GM21390 (cell line): ENCODE measurements around the gene EMP1.

Experiments
- ATAC-seq: cut with Tn5 transposase; IDR thresholded peaks from one replicate; pipeline ENCODE4 v1.9.1; 2021; ENCODE audit not compliant: unreplicated experiment

The EMP1 gene

DNA sequence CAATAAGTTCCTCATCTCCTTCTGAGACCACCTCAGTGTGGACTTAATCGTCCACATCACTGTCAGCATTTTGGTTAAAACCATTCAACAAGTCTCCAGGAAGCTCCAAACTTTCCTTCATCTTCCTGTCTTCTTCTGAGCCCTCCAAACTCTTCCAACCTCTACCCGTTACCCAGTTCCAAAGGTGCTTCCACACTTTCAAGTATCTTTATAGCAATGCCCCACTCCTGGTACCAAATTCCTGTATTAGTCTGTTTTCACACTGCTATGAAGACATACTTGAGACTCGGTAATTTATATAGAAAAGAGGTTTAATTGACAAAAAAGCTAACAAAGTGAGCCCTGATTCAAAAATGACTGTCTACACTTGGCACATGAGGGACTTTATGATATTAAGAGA lies 22.8 kb downstream of the EMP1 start:
- no peak for ATAC-seq

DNA sequence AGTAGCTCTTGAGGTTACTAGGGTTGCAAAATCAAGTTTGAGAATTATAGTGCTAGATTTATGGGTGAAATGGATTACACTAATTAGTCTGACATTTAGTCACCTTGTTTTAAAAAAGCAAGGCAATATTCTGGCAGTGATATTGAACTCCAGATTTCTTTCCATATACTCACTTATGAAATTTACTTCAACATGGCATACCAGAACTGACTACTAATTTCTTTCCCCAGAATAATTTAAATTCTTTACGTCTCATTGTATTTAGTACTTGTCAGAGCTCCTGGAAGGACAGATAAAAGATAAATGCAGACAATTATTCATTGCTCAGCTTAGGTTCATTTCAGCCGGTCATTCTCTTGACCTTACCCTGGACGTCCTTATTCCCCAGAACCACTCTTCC lies 24.3 kb downstream of the EMP1 start:
- no peak for ATAC-seq

DNA sequence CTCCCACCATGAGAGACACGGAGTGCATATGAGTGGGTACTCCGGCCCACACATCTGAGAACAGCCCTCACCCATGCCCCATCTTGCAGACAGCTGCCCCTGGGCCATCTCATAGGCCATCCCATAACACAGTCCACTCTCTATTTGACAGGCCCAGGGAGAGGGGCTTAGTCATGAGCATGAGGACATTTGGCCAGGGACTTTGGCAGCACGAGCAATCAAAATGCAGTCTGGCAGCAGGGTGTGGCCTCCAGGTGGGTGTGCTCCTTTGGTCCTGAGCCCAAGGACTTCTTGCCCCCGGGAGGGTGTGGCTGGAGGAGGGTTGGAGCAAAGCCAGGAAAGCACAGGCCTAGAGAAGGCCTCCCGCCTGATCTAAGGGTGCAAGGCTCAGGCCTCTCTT lies 25.6 kb downstream of the EMP1 start:
- ATAC-seq = no peak

DNA sequence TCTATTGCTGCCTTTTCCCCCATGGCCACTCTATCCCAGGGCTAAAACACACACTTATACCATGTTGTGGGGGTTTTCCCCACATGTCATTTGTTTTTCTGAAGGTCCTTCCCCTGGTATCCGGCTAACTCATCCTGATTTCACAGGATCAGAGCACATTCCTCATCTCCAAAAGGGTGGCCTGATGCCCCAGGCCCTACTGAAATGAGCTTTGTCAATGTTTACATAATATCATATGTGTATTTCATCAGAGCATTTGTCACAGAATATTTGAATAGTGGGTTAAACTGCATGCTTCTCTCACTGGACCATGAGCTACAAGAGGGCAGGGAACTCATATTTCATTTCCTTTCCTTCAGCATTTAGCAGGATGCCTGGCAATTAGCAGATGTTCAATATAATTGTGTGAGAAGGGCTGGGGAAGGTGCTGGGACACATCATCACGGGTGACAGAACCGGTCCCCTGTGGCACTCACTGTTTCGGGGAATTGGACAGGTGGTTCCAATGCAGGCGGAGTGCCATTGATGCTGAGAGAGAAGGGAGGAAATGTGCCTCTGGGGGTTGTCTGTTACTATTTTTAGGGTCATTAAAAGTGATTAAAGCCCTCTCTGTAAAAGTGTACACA lies 26.8 kb downstream of the EMP1 start:
- no peak for ATAC-seq

DNA sequence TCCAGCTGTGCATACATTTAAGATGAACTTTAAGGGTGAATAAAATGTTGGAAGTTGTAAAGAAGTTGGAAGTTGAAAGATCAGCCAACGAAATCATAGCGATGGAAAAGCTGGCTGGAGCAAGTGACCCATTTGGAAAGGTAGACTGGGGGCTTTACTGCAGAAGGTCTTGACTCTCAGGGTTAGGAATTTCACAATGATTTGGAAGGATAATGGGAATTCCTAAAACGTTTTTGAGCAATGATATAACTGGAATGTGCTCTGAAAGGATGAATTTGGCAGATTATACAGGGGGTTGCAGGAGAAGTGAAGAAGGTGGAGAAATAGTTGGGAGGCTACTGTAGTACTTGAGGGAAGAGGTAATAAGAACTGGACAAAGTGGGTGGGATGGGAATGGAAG lies 27.4 kb downstream of the EMP1 start:
- no peak for ATAC-seq

DNA sequence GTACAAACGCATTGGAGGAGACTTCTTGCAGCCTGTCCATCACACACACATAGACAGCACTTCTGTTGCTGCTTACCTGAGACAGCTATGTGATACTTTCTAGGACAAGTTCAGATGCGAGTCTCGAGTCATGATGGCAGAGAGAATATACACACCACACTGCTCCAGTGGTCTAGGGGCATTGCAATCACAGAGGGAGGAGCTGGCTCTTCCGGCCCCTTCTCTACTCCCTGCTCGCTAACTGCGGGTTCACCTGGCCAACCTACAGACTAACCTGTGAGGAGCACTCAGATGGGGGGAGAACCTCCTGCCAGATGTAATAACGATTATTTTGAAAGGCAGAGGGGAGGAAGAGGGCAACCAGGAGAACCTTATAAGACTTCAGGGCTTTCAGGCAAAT lies 30.7 kb downstream of the EMP1 start:
- no peak for ATAC-seq

DNA sequence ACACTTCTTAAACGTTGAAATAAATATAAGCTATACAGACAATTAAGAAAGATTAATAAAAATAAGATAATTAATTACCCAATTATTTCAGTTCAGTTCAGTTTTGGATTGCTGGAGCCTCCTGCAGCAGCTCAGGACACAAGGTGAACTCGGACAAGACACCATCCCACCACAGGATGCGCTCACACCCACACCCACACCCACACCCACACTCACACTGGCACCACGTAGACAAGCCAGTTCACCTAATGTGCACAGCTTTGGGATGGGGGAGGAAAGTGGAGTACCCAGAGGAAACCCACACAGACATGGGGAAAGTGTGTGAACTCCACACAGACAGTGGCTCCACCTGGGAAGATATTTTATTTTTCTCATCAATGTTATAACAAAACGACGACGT lies 32.1 kb downstream of the EMP1 start:
- ATAC-seq = no peak

DNA sequence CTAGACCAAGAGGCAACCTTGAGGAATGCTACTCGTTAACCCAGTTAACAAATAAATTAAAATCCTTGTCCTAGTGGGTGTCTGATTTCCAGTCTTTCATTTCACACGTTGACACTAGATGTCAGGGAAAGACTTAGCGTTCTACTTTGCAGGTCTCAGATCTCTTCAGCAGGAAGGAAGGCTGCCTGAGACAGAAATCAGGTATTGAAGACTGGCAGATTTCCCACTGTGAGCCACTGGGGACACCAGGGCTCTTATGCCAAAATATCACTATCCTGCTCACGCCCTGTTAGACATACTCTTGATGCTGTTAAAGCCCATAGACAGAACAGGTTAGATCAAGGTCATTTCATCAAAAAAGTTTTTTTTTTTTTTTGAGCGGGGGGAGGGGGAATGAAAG lies 33.0 kb downstream of the EMP1 start:
- no peak for ATAC-seq

DNA sequence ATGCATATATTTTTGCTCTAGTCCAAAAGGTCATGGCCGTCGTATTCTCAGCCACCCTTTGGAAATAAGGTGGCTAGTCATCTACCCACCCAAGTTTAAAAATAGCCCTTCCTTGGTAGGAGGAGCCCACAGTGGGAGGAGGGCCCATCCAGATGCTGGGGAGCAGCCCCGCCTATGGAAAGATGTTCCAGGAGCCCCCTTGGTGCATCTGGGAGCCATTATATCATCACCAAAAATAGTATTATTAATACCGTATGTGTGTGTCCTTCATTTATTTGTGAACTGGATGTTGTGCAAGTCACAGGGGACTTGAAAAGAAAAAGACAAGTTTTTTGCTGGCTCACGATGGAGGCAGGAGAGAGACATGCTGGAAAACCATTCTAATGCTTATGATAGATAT lies 34.0 kb downstream of the EMP1 start:
- no peak for ATAC-seq

DNA sequence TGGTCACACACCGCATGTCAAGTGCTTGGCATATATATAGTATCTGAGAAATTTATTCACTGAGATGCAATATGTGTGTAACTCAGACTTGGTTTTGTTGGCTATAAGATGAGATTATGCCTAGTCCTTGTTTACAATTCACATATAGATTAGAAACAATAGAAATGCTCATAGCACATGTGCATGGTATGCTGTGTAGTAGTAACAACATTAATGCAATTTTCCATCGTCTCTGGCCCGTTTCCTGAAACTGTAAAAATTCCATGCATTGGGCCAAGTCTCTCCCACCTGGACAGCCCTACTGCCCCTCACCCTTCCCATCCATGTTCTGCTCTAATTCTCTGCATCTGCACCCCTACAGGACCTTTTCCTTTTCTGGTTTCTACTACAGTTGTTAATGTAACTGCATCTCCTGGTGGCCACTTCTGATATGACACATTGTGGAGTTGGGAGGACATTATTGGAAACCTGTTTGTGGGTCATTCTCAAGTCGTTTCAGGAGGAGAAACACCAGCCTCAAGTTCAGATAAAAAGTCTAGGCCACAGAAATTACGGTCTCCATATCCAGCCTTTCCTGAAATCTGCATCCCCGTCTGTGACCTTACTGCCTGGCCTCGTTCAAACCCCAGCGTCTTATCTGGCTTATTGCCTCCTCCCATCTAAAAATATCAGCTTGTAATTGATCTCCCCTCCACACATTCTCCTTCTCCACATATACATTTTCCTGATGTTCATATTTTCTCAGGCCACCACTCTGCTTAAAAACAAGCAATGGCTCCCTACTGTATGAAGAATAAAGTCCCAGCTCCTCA lies 37.5 kb downstream of the EMP1 start:
- peak; percentile 70 for ATAC-seq

DNA sequence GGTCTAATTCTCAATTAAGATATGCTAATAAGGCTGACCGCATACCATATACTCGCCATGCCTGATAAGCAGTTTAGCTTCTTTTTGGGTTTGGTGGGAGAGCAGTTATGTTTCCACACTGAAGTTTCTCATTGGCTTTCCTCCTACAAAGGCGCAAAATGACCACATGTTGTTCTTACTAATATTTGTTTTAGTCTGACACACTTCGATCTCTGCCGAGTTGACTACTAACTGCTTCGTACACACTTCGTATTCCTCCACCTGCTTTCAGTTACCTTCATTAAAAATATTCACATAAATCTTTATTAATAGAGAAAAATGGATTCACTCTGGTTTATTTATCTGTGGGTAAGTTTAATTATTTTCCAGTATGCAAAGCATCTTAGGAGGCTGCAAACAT lies 41.7 kb downstream of the EMP1 start:
- no peak for ATAC-seq

DNA sequence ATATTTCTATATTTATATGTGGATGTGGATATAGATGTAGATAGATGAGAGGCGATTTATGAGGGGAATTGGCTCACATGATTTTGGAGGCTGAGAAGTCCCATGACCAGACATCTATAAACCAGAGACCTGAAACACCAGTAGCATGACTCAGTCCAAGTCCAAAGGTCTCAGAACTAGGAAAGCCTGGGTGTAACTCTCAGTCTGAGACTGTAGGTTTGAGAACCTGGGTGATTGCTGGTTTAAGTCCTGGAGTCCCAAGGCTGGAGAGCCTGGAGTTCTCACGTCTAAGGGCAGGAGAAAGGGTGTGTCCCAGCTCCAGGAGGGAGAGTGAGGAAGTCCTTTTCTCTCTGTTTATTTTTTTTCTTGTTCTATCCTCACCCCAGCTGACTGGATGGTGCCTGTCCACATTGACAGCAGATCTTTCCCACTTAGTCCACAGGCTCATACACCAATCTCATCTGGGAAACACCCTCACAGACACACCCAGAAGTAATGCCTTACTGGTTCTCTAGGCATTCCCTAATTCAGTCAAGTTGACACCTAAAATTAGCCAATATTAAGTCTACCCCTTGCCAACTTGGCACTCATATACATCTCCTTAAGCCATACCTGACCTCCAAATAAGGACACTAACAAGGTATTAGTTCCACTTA lies 45.4 kb downstream of the EMP1 start:
- ATAC-seq = no peak

DNA sequence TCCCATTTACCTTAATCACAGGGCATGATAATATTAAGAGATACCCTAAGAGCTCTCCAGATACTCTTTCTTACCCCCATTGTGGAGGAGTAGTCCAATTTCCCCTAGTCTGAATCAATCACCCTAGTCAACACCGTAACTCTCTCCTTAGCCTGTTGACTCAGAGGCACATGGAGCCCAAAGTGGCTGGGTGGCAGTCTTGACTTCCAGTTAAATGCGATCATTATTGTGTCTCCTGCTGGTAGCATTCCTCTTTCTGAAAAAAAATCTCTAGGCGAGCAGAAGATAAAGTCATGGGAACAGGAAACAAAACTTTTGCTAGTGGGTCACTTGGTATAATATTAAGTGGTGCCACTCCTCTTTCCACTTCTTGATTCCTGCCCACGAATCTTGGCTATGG lies 46.4 kb downstream of the EMP1 start:
- ATAC-seq = no peak

DNA sequence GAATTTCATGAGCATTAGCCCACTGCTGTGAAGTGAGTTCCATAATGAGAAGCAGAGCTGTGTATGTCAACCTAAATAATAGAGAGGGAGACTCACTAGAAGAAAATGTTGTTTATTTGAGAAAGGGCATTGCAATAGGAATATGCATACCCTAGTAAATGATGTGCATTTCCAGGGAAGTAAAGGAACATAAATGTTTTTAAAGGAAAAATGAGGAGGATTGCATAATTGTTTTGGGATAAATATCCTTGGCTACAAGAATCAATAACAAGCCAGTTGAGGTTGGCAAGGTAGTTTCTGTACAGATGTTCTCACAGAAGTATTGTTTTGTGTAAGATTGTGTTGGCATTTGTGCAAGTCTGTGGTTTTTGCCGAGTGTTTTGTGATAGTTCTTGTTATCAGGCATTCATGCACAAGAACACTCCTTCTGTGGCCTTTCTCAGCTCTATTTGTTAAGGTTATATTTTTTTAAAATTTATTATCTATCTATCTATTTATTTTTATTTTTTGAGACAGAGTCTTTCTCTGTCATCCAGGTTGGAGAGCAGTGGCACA lies 47.1 kb downstream of the EMP1 start:
- ATAC-seq = no peak

DNA sequence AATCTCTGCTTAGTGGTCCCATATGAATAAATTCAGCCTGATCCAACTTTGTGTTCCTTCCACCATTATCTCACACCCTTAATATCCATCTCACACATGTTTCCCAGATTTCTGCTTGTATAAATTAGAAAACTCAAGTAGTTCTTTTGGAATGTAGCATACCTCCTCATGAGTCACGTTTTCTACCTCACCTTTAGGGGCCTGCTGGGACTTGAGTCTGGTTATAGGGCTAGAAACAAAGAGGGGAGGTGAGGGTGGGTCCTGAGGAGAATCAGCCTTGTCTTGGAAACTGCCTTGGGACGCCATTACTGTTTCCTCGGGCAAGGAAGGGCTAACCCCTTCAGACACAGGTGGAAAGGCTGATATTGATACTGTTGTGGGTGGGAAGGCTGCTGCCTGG lies 51.1 kb downstream of the EMP1 start:
- no peak for ATAC-seq

DNA sequence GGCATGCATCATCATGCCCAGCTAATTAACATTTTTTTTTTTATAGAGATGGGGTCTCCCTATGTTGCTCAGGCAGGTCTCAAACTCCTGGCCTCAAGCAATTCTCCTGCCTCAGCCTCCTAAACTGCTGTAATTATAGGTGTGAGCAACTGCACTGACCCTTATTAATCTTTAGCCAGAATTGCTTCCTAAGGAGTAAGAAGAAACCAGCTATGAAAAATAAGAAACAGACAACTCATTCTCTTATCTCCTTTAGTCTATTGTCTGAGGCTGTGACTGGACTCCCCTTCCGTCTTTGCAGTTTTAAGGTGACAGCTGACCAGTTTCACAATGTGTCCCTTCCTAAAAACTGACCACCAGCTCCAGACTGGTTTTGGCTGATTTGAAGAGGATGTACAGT lies 52.4 kb downstream of the EMP1 start:
- no peak for ATAC-seq

DNA sequence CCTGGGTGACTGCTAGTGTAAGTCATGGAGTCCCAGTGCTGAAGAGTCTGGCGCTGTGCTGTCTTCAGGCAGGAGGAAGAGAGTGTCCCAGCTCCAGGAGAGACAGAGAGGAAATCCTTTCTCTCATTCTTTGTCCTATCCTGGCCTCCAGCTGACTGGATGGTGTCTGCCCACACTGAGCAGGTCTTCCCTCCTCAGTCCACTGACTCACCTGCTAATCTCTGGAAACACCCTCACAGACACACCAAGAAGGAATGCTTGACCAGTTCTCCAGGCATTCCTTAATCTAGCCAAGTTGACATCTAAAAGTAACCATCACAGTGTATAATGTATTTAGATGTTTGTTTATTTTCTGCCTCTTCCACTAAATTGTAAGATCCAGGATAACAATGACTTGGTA lies 53.9 kb downstream of the EMP1 start:
- ATAC-seq = no peak

DNA sequence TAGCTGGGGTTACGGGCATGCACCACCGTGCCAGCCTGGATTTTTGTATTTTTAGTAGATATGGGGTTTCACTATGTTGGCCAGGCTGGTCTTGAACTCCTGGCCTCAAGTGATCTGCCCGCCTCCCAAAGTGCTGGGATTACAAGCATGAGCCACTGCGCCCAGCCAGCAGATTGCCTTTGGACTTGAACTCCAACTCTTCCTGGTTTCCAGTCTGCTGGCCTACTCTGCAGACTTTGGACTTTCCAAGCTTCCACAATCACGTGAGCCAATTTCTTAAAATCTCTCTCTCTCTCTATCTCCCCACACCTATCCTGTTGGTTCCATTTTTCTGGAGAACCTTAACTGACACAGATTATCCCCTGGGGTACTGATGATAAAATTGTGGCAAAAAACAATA lies 55.0 kb downstream of the EMP1 start:
- no peak for ATAC-seq

DNA sequence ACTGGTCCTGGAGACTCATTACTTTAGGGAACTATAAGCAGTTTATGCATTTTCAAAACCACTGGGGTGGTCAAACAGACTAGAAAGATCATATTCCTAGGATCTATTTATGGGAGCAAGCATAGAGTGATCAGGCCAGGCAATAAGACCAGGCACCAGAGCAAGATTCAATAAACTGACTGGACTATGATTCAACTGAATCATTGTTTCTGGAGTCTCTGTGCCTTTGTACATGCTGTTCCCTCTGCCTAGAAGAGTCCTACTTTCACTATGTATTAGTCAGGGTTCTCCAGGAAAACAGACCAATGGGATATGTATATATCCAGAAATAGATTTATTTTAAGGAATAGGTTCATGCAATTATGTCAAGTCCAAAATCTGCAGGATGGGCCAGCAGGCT lies 55.5 kb downstream of the EMP1 start:
- no peak for ATAC-seq

DNA sequence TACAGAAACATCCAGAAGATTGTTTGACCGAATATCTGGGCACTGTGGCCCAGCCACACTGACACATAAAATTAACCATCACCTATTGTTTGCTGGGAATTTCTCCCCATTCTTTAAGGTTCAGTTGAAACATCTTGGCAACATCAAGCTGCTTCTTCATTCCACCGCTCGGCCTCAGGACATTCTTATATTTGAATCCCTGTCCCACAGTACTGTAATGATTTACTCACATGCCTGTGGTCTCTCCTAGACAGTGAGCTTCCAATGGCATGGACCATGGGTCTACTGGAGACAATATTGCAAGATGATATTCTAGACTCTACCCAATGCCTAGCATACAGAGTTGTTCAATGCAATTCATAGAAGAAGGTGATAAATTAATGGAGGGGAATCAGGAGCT lies 56.1 kb downstream of the EMP1 start:
- no peak for ATAC-seq

DNA sequence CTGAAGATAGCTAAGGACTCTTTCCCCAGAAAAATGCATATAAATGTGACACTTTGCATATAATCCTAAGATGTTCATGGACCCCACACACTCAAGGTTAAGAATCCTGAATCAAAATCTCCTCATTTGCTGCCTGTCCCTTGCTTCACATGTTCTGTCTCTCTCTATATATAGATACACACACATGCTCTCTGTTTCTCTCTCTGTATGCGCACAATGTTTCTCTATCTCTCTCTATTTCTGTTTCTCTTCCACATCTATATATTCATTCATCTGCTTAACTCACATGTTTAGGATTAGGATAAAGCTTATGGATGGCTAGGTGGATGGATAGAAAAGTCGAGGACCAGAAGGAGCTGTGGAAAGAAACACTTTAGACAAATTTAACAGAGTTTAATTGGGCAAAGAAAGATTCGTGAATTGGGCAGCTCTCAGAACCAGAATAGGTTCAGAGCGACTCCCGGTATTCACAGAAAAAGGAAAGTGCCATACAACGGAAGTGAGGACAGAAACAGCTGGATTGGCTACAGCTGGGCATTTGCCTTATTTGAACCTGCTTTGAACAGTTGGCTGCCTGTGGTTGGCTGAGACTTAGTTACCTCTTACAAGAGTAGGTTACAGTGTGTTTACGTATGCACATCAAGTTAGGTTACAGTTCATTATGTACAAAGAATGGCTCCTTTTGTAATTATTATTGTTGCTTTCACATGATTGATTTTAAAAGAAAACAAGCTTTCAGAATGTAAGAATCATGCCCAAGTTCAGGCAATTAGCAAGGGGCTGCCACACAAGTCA lies 57.6 kb downstream of the EMP1 start:
- no peak for ATAC-seq
